ENCODE data around the gene DYSF. TPM values are rescaled to one million over a fixed set of nuclear protein-coding genes. Genes with fewer than 3 reads are reported as not detected.

The DYSF gene
- total RNA-seq, 1 donor from 2014 or later = 42.8 TPM

GRCh38 chr2:71472019-71472418 is 18.7 kb downstream of the DYSF start:
- no peaks in the 10 kb centered on the region for H3K27me3 ChIP-seq (ENCODE audit: control insufficient read depth, insufficient read depth, low read length)

GRCh38 chr2:71473346-71474031 is 20.1 kb downstream of the DYSF start:
- no peaks in the 10 kb centered on the region for H3K27me3 ChIP-seq (ENCODE audit: control insufficient read depth, insufficient read depth, low read length)
- no peak for TF ChIP-seq CTCF (IDR thresholded peaks at IDR 0.05; ENCODE audit: insufficient read depth, low read length, poor library complexity, severe bottlenecking)
- no peak overlapping the region for H3K4me3 ChIP-seq (ENCODE audit: low read depth, low read length)
- no peaks in the 10 kb centered on the region for H3K36me3 ChIP-seq (ENCODE audit: control insufficient read depth, insufficient read depth, low read length)
- no peak for DNase-seq (ENCODE audit: low read depth)

More at GRCh38 chr2:71472019-71472418, 18.7 kb downstream of the DYSF start:
- H3K4me3 ChIP-seq (ENCODE audit: low read depth, low read length) = no peak overlapping the region
- no peak for TF ChIP-seq CTCF (IDR thresholded peaks at IDR 0.05; ENCODE audit: insufficient read depth, low read length, poor library complexity, severe bottlenecking)
- no peaks in the 10 kb centered on the region for H3K36me3 ChIP-seq (ENCODE audit: control insufficient read depth, insufficient read depth, low read length)
- no peak for DNase-seq (ENCODE audit: low read depth)

GRCh38 chr2:71474116-71474743 is 20.9 kb downstream of the DYSF start:
- H3K36me3 ChIP-seq (ENCODE audit: control insufficient read depth, insufficient read depth, low read length) = no peaks in the 10 kb centered on the region
- DNase-seq (ENCODE audit: low read depth) = no peak
- no peak for TF ChIP-seq CTCF (IDR thresholded peaks at IDR 0.05; ENCODE audit: insufficient read depth, low read length, poor library complexity, severe bottlenecking)
- no peak overlapping the region for H3K4me3 ChIP-seq (ENCODE audit: low read depth, low read length)
- no peaks in the 10 kb centered on the region for H3K27me3 ChIP-seq (ENCODE audit: control insufficient read depth, insufficient read depth, low read length)

GRCh38 chr2:71474744-71475397 is 21.5 kb downstream of the DYSF start:
- Histone ChIP-seq H3K27me3 (ENCODE audit: control insufficient read depth, insufficient read depth, low read length) (no peaks in the 10 kb centered on the region), H3K4me3 (ENCODE audit: low read depth, low read length) (no peak overlapping the region), H3K36me3 (ENCODE audit: control insufficient read depth, insufficient read depth, low read length) (no peaks in the 10 kb centered on the region)
- TF ChIP-seq CTCF (IDR thresholded peaks at IDR 0.05; ENCODE audit: insufficient read depth, low read length, poor library complexity, severe bottlenecking) = no peak
- DNase-seq (ENCODE audit: low read depth) = no peak

- Histone ChIP-seq H3K27me3 (ENCODE audit: control insufficient read depth, insufficient read depth, low read length) (no peaks in the 10 kb centered on the region), H3K4me3 (ENCODE audit: low read depth, low read length) (no peak overlapping the region), H3K36me3 (ENCODE audit: control insufficient read depth, insufficient read depth, low read length) (no peaks in the 10 kb centered on the region)
- no peak for DNase-seq (ENCODE audit: low read depth)
- TF ChIP-seq CTCF (IDR thresholded peaks at IDR 0.05; ENCODE audit: insufficient read depth, low read length, poor library complexity, severe bottlenecking) = no peak
These were observed 23.1 kb downstream of the DYSF start for GRCh38 chr2:71476495-71476894.
